RPMI7951 (cell line): Measurements from ENCODE around the gene SAMD8. TPM values are rescaled to one million over a fixed set of nuclear protein-coding genes. Genes with fewer than 3 reads are reported as not detected.
"Not testable (repeated sequence)": the region's sequence is repeated elsewhere in the genome, so short reads cannot be mapped to it uniquely, and the experiment has no call there.

ENCODE experiments used
- DNase-seq: peaks from one replicate; pipeline ENCODE4 v3.0.0-alpha.2; 2012; ENCODE audit warnings: low read depth
- total RNA-seq: library from RNA; depleted of rRNA; stranded (reverse); fragments of >200 nt; shearing (Covaris generic); gene quantifications from 2 replicates; pipeline ENCODE4 v1.2.3, GENCODE V29; 2014

The SAMD8 gene
- total RNA-seq, 1 experiment from 2014 or later, result 13.1 TPM

GRCh38 chr10:75140246-75140645 is 28.8 kb downstream of the SAMD8 start:
- no peak for DNase-seq

GRCh38 chr10:75143353-75143752 is 31.9 kb downstream of the SAMD8 start:
- DNase-seq, result no peak

GRCh38 chr10:75145590-75145989 is 34.1 kb downstream of the SAMD8 start:
- DNase-seq, result no peak

- no peak for DNase-seq
Observed at GRCh38 chr10:75146780-75147179, 35.3 kb downstream of the SAMD8 start.

GRCh38 chr10:75150656-75151055 is 39.2 kb downstream of the SAMD8 start:
- no peak for DNase-seq

- DNase-seq, result peak; percentile 29
Observed at GRCh38 chr10:75159519-75159918, 48.1 kb downstream of the SAMD8 start.

GRCh38 chr10:75165684-75166622 is 54.5 kb downstream of the SAMD8 start:
- peak; percentile 31 for DNase-seq

GRCh38 chr10:75166623-75166972 is 55.1 kb downstream of the SAMD8 start:
- no peak for DNase-seq

GRCh38 chr10:75168275-75168674 is 56.8 kb downstream of the SAMD8 start:
- no peak for DNase-seq

- DNase-seq, result no peak
Observed at GRCh38 chr10:75170215-75170614, 58.8 kb downstream of the SAMD8 start.

GRCh38 chr10:75175046-75175445 is 63.6 kb downstream of the SAMD8 start:
- no peak for DNase-seq

- no peak for DNase-seq
Observed at GRCh38 chr10:75176046-75176445, 64.6 kb downstream of the SAMD8 start.

- DNase-seq, result no peak
Observed at GRCh38 chr10:75176736-75177135, 65.3 kb downstream of the SAMD8 start.

GRCh38 chr10:75179657-75180177 is 68.3 kb downstream of the SAMD8 start:
- no peak for DNase-seq

GRCh38 chr10:75180592-75180991 is 69.1 kb downstream of the SAMD8 start:
- DNase-seq, result peak; percentile 11

GRCh38 chr10:75181073-75181472 is 69.6 kb downstream of the SAMD8 start:
- no peak for DNase-seq

- no peak for DNase-seq
Observed at GRCh38 chr10:75186310-75186709, 74.9 kb downstream of the SAMD8 start.

- peak; percentile 45 for DNase-seq
Observed at GRCh38 chr10:75187961-75188426, 76.5 kb downstream of the SAMD8 start.

- not testable (repeated sequence) for DNase-seq
Observed at GRCh38 chr10:75188522-75188921, 77.1 kb downstream of the SAMD8 start.

GRCh38 chr10:75189266-75190096 is 78.0 kb downstream of the SAMD8 start:
- DNase-seq, result no peak

GRCh38 chr10:75191821-75192568 is 80.5 kb downstream of the SAMD8 start:
- peak; percentile 67 for DNase-seq

- DNase-seq, result not testable (repeated sequence)
Observed at GRCh38 chr10:75194625-75195024, 83.2 kb downstream of the SAMD8 start.
